IPS-NIHi7 (cell line): Measurements from ENCODE around the gene RFC2.
"Not testable (repeated sequence)": the region's sequence is repeated elsewhere in the genome, so short reads cannot be mapped to it uniquely, and the experiment has no call there.

Source experiments
- DNase-seq: peaks from one replicate; pipeline ENCODE4 v3.0.0; 2012; ENCODE audit warnings: mixed read lengths; ENCODE audit errors: extremely low spot score

RFC2 gene

GRCh38 chr7:74248156-74248555 is 6.0 kb downstream of the RFC2 start:
- DNase-seq, result no peak

GRCh38 chr7:74246497-74246896 is 7.7 kb downstream of the RFC2 start:
- DNase-seq, result no peak

- no peak for DNase-seq
Measured at GRCh38 chr7:74242122-74242443, 12.1 kb downstream of the RFC2 start.

GRCh38 chr7:74240482-74240881 is 13.7 kb downstream of the RFC2 start:
- DNase-seq, result peak; percentile 4

- DNase-seq, result no peak
Measured at GRCh38 chr7:74236284-74236683, 17.9 kb downstream of the RFC2 start.

- no peak for DNase-seq
Measured at GRCh38 chr7:74235518-74236268, 18.5 kb downstream of the RFC2 start.

GRCh38 chr7:74233655-74234285 is 20.4 kb downstream of the RFC2 start:
- peak; percentile 6 for DNase-seq

GRCh38 chr7:74231232-74231590 is 23.0 kb downstream of the RFC2 start:
- no peak for DNase-seq

- no peak for DNase-seq
Measured at GRCh38 chr7:74230446-74231231, 23.6 kb downstream of the RFC2 start.

GRCh38 chr7:74228951-74229900 is 25.0 kb downstream of the RFC2 start:
- peak; percentile 8 for DNase-seq

- DNase-seq, result peak; percentile 8
Measured at GRCh38 chr7:74226633-74227032, 27.6 kb downstream of the RFC2 start.

- no peak for DNase-seq
Measured at GRCh38 chr7:74225400-74225799, 28.8 kb downstream of the RFC2 start.

GRCh38 chr7:74224907-74225306 is 29.3 kb downstream of the RFC2 start:
- not testable (repeated sequence) for DNase-seq

GRCh38 chr7:74224511-74224832 is 29.7 kb downstream of the RFC2 start:
- no peak for DNase-seq

GRCh38 chr7:74223711-74224510 is 30.3 kb downstream of the RFC2 start:
- no peak for DNase-seq

GRCh38 chr7:74222851-74223710 is 31.1 kb downstream of the RFC2 start:
- no peak for DNase-seq

- no peak for DNase-seq
Measured at GRCh38 chr7:74221713-74222112, 32.5 kb downstream of the RFC2 start.

- DNase-seq, result no peak
Measured at GRCh38 chr7:74220229-74220628, 34.0 kb downstream of the RFC2 start.

GRCh38 chr7:74219416-74219815 is 34.8 kb downstream of the RFC2 start:
- DNase-seq, result no peak

- no peak for DNase-seq
Measured at GRCh38 chr7:74218343-74218698, 35.9 kb downstream of the RFC2 start.
